GM19240 (cell line): ENCODE results near the gene GUCA1C.

Source experiments
- DNase-seq: peaks from one replicate; pipeline ENCODE4 v3.0.0; 2011; ENCODE audit warnings: low spot score; ENCODE audit not compliant: insufficient read length

GUCA1C gene

GRCh38 chr3:108909799-108910198 lies 43.9 kb downstream of the GUCA1C start:
- no peak for DNase-seq

DNA sequence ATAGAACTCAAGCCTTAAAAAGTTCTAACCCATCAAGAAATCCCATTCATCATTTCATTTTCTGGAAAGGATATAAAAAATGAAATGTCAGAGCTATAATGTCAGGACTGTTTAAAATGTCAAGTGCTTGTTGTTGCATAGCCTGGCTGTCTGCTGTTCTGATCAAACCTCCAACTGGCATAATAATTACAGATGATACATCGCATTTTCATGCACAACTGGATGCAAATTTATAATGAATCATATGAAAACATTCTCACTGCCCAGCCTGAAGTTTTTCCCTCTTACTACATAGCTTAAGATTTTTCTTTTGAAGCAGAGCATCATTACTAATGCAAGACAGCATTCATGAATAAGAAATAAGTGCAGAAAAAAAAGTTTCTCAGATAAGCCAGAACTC lies 46.5 kb downstream of the GUCA1C start:
- DNase-seq = no peak

- DNase-seq = no peak
Measured at GRCh38 chr3:108899530-108899929, 54.1 kb downstream of the GUCA1C start.

- DNase-seq = no peak
Measured at GRCh38 chr3:108897883-108898282, 55.8 kb downstream of the GUCA1C start.

- no peak for DNase-seq
Measured at GRCh38 chr3:108894981-108895380, 58.7 kb downstream of the GUCA1C start.

DNA sequence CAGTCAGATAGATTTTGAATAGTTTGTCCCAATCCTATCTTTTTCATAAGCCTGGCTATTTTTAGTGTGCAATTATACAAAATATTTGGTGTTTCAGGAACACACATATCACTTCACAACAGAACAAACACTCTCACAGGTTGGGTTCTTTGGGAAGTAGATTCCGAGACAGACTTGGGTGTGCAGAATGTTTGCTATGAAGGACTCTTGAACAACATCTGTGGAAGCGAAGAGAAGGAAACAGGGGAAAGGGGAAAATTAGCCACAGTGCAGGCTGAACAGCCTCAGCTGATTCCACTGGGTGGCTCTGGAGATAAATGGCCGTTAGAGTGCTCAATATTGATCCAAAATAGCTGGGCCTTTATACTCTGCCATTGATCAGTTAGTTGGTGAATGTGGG lies 61.8 kb downstream of the GUCA1C start:
- DNase-seq = no peak

DNA sequence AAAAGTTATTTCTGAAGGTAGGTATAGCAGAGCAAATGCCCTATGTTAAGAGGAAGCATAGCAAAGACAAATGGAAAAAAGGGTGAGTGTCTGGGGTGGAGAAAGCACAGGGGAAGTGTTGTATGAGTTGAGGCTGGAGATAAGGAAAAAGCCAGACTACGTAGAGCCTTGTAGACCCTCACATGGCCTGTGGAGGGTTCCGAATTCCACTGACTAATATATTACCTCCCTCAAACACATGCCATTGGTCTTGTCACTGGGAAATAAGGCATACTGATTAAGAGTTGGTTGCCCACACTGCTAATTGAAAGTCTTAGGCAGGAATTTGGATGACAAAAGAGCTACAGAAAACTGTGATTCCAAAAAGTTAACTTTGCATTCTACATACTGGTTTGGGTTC lies 65.9 kb downstream of the GUCA1C start:
- no peak for DNase-seq

- DNase-seq = no peak
Measured at GRCh38 chr3:108887121-108887520, 66.6 kb downstream of the GUCA1C start.

DNA sequence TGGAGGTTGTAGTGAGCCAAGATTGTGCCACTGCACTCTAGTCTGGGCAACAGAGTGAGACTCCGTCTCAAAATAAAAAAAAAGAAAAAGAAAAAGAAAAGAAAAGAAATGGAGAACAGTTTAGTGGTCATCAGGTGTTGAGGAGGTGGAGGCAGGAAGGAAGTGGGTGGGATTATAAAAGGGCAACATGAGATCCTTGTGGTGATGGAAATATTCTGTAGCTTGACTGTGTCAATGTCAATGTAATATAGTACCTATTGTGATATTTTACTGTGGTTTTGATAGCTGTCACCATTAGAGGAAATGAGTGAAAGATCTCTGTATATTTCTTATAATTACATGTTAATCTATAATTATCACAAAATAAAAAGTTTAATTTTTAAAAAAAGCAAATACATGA lies 70.3 kb downstream of the GUCA1C start:
- DNase-seq = no peak

DNA sequence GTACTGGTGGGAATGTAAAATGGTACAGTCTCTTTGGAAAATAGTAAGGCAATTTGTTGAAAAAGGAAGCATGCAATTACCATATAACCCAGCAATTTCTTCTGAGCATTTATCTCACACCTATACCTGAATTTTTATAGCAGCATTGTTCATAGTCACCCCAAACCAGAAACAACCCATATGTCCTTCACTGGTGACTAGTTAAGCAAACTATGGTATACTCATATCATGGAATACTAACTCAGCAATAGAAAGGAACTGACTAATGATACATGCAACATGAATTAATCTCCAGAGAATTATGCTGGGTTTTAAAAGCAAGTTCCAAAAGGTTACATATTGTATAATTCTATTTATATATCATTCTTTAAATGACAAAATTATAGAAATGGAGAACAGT lies 70.9 kb downstream of the GUCA1C start:
- no peak for DNase-seq

DNA sequence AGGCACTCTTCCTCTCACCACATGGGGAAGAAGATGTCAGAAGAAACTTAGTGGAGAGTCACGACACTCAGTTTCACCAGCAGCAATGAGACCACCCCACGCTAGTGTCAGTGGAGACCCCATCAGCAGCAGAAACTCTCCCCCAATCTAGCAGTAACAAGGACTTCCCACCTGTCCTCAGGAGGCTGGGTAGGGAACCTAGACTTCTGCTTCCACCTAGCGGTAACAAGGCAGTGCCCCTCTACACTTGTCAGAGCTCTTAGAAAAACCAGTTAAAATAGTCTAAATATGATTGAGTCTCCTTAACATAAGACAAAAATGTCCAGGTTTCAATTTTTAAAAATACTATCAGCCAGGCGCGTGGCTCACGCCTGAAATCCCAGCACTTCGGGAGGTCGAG lies 73.8 kb downstream of the GUCA1C start:
- DNase-seq = no peak

DNA sequence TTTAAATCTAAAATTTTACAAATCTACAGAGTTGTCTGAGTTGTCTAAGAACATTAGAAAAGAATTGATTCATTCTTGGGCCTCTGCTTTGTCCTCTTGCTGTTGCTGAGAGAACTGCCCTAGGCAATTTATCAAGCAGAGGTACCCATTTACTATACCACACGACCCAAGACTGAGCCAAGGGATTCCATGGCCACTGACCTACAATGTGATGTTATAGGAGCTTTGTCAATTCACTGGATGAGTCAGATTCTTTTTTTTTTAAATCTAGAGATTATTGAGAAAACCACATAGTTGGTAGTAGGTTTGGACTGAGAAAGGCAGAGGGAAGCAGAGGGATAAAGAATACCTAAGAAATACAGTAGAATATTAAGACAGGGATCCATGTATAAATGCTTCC lies 75.8 kb downstream of the GUCA1C start:
- no peak for DNase-seq

GRCh38 chr3:108863799-108864135 lies 89.9 kb downstream of the GUCA1C start:
- DNase-seq = no peak

- no peak for DNase-seq
Measured at GRCh38 chr3:108862865-108863798, 90.5 kb downstream of the GUCA1C start.

DNA sequence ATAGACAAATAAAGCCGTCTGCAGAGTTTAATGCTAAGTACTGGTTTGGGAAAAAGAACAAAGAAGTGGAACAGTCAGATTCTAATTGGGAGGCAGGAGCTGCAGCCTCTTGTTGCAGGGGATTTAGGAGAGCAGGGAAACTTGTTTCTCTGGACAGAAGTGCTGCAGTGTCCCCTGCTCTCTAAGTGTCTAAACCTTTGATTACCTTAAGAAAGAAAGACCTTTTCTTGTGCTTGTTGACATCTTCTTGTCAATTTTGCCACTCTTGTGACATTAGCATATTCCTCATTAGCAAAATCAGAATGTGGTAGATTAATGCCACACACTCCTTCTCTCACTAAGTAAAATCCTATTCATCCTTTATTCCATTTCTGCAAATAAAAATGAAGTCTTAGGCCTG lies 92.3 kb downstream of the GUCA1C start:
- no peak for DNase-seq
